NT2/D1 (cell line): ENCODE measurements around the gene ZNF644.

Experiments used
- SUZ12 ChIP-seq: IDR thresholded peaks from 2 replicates; pipeline ENCODE4 v1.6.1; 2011; ENCODE audit not compliant: insufficient read length, insufficient read depth; ENCODE audit errors: extremely low read depth
- ZNF274 ChIP-seq: IDR thresholded peaks from 2 replicates; pipeline ENCODE4 v1.6.1; 2011; ENCODE audit warnings: mild to moderate bottlenecking, low read depth, low read length

GRCh38 chr1:90876101-90876500, 145.7 kb downstream of the ZNF644 start:
- TF ChIP-seq SUZ12, result no peak
- TF ChIP-seq ZNF274, result no peak
